WTC11 (cell line): ENCODE measurements around the gene RNGTT.

Experiments
- CREM ChIP-seq: sonication (generic); formaldehyde crosslinking; IDR thresholded peaks from 2 replicates; pipeline ENCODE4 v1.8.1; 2022; ENCODE audit warnings: mild to moderate bottlenecking, missing genetic modification reagents, moderate library complexity
- E2F4 ChIP-seq: sonication (generic); formaldehyde crosslinking; IDR thresholded peaks from 2 replicates; pipeline ENCODE4 v1.8.1; 2022; ENCODE audit warnings: low read depth, mild to moderate bottlenecking, moderate library complexity, missing genetic modification reagents, borderline replicate concordance
- IRF2 ChIP-seq: sonication (generic); formaldehyde crosslinking; IDR thresholded peaks from 2 replicates; pipeline ENCODE4 v1.8.0; 2022; ENCODE audit warnings: low read depth, missing genetic modification reagents, borderline replicate concordance
- MAX ChIP-seq: sonication (generic); formaldehyde crosslinking; IDR thresholded peaks from 2 replicates; pipeline ENCODE4 v1.8.0; 2022; ENCODE audit warnings: mild to moderate bottlenecking, missing genetic modification reagents
- USF1 ChIP-seq: sonication (generic); formaldehyde crosslinking; IDR thresholded peaks from 2 replicates; pipeline ENCODE4 v1.8.0; 2022; ENCODE audit warnings: mild to moderate bottlenecking, missing genetic modification reagents
- USF2 ChIP-seq: sonication (generic); formaldehyde crosslinking; IDR thresholded peaks from 2 replicates; pipeline ENCODE4 v1.8.1; 2023; ENCODE audit warnings: mild to moderate bottlenecking, missing genetic modification reagents, moderate library complexity

GRCh38 chr6:88650979-88651378, 312.4 kb downstream of the RNGTT start:
- no peak for TF ChIP-seq MAX (CRISPR knock-in tag)
- TF ChIP-seq E2F4 (CRISPR knock-in tag): no peak
- no peak for TF ChIP-seq IRF2
- no peak for TF ChIP-seq CREM (CRISPR knock-in tag)
- no peak for TF ChIP-seq USF2
- no peak for TF ChIP-seq USF1
